HG03565 (cell line): Measurements from ENCODE around the gene SLC9A2.

Source experiments
- ATAC-seq: cut with Tn5 transposase; IDR thresholded peaks from one replicate; pipeline ENCODE4 v1.9.1; 2021; ENCODE audit warnings: mild to moderate bottlenecking, moderate library complexity; ENCODE audit not compliant: unreplicated experiment

The SLC9A2 gene

GRCh38 chr2:102724016-102724490 lies 104.7 kb downstream of the SLC9A2 start:
- ATAC-seq: no peak

GRCh38 chr2:102724553-102724952 lies 105.2 kb downstream of the SLC9A2 start:
- ATAC-seq: no peak

- ATAC-seq: no peak
Observed at GRCh38 chr2:102726128-102727087, 107.1 kb downstream of the SLC9A2 start.

DNA sequence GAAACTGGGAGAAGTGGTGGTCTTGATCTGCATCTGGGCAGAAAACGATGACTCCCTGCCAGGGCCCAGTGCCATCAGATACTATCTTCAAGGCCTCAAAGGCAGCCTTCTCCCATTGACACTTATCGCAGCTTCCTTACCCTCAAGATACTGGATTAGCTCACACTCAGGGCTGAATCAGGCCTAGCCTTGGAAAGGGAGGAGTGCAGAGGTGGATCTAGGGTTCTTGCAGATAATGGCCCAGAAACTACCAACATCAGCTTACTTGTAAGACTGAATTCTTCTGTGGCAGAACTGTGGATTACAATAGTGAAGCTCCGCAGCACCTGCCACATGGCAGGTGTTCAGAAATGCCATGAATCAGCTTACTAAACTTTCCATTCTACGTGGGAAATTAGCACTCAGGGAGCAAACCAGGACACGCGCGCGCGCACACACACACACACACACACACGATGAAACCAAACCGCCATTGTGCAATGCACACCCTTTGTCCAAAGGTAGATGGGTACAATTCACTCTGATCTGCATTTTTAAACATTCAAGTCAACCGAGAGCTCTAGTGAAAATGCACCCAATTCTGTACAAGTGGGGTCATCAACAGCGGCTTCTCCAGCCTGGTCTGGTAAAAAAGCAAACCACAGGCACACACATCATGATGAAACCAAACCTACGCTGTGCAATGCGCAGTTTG lies 116.2 kb downstream of the SLC9A2 start:
- ATAC-seq: no peak

DNA sequence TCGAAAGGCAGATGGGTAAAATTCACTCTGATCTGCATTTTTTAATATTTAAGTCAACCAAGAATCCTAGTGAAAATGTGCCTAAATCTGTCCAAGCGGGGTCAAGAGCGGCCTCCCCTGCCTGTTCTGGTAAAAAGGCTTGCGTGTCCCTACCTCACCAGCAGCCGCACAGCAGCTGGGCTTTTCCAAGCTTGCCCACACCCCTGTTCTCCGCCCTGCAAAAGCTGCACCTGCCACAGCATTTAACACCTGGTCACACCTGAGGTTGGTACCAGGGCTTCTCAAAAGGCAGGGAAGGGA lies 116.7 kb downstream of the SLC9A2 start:
- ATAC-seq: peak; percentile 5

- ATAC-seq: peak; percentile 84
Observed at GRCh38 chr2:102736410-102737409, 117.4 kb downstream of the SLC9A2 start.

- ATAC-seq: peak; percentile 56
Observed at GRCh38 chr2:102737431-102737830, 118.1 kb downstream of the SLC9A2 start.

GRCh38 chr2:102743259-102743658 lies 123.9 kb downstream of the SLC9A2 start:
- ATAC-seq: no peak

GRCh38 chr2:102748107-102748506 lies 128.8 kb downstream of the SLC9A2 start:
- no peak for ATAC-seq

GRCh38 chr2:102749938-102750337 lies 130.6 kb downstream of the SLC9A2 start:
- ATAC-seq: peak; percentile 79

GRCh38 chr2:102753563-102754159 lies 134.3 kb downstream of the SLC9A2 start:
- peak; percentile 42 for ATAC-seq

- ATAC-seq: no peak
Observed at GRCh38 chr2:102754456-102755145, 135.2 kb downstream of the SLC9A2 start.

GRCh38 chr2:102755284-102755683 lies 135.9 kb downstream of the SLC9A2 start:
- ATAC-seq: no peak

- ATAC-seq: no peak
Observed at GRCh38 chr2:102758439-102758838, 139.1 kb downstream of the SLC9A2 start.
